OCI-LY3 (cell line): ENCODE data around the gene ANK3.

ENCODE experiments used
- EZH2phosphoT487 ChIP-seq: fragments of 200-600 bp; shearing (Covaris generic); IDR thresholded peaks from 2 replicates; pipeline ENCODE4 v1.6.1; 2018; ENCODE audit warnings: antibody characterized with exemption, mixed run types, low read depth
- TF ChIP-seq, protein P1 (sequence below): fragments of 200-600, 300-600 bp; sonication (generic); IDR thresholded peaks from 2 replicates; pipeline ENCODE4 v1.5.1; 2014; ENCODE audit warnings: antibody characterized with exemption, low read length, low read depth

DNA sequence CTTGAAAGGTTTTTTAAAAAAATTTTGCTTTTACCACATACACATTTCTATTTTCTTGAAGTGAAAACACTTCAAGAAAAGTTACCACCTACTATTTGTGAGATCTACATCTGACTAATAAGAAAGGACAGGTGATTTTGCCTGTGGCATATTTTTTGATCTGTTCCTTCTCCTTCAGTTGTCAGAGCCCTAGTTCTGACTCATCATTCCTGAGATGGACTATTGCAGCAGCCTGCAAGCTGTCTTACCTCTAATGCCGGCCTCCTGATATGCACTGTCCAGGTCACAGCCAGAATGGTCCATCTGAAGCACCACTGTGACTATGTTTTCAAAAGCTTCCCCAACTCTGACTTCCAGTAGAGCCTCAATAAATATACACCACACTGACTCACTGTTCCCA lies 28.2 kb upstream of the ANK3 start:
- TF ChIP-seq, protein P1, sequence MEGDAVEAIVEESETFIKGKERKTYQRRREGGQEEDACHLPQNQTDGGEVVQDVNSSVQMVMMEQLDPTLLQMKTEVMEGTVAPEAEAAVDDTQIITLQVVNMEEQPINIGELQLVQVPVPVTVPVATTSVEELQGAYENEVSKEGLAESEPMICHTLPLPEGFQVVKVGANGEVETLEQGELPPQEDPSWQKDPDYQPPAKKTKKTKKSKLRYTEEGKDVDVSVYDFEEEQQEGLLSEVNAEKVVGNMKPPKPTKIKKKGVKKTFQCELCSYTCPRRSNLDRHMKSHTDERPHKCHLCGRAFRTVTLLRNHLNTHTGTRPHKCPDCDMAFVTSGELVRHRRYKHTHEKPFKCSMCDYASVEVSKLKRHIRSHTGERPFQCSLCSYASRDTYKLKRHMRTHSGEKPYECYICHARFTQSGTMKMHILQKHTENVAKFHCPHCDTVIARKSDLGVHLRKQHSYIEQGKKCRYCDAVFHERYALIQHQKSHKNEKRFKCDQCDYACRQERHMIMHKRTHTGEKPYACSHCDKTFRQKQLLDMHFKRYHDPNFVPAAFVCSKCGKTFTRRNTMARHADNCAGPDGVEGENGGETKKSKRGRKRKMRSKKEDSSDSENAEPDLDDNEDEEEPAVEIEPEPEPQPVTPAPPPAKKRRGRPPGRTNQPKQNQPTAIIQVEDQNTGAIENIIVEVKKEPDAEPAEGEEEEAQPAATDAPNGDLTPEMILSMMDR: no peak
- TF ChIP-seq EZH2phosphoT487: no peak
